Fibroblast of lung (primary cell): ENCODE data around the gene PRKCD.

Experiments
- EZH2 ChIP-seq: IDR thresholded peaks from 2 replicates; pipeline ENCODE4 v1.5.1; 2012; ENCODE audit warnings: low read length, control low read depth, mild to moderate bottlenecking; ENCODE audit errors: missing control alignments
- TF ChIP-seq, protein P1 (sequence below), 2 donors: IDR thresholded peaks in 1 of 2; conservative IDR thresholded peaks in 1 of 2; 1 replicate in 1 of 2; 2 replicates in 1 of 2; pipeline ENCODE4 v1.5.1; 2011 to 2012; ENCODE audit warnings: low read length in 2 of 2, control low read depth in 1 of 2, inconsistent platforms in 1 of 2, low read depth in 1 of 2, mild to moderate bottlenecking in 1 of 2

DNA sequence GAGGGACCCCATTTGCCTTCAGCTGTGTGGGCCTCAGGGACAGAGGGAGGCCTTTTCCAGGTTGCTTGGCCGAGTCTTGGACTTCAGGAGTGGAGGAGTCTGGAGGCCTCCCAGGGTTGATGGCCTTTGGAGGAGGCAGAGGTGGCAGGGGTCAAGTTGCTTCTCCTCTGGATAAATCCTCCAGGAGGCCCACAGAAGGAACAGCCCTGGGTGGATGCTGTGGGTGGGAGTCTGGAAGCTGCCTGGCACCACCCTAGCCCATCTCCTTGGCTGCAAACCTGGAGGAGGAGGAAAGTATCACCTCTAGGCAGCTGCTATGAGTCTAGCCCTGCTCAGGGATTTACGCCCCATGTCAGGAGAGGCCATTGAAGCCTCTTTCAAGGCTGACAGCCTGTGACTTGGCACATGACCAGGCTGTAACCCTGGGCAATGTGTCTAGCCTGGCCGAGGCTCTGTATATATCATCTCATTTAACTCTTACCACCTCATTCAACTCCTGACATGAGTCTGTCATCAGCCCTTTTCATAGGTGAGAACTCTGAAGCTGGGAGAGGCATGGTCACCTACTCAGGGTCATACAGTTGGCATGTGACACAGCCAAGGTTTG, 2.9 kb upstream of the PRKCD start:
- TF ChIP-seq, protein P1, sequence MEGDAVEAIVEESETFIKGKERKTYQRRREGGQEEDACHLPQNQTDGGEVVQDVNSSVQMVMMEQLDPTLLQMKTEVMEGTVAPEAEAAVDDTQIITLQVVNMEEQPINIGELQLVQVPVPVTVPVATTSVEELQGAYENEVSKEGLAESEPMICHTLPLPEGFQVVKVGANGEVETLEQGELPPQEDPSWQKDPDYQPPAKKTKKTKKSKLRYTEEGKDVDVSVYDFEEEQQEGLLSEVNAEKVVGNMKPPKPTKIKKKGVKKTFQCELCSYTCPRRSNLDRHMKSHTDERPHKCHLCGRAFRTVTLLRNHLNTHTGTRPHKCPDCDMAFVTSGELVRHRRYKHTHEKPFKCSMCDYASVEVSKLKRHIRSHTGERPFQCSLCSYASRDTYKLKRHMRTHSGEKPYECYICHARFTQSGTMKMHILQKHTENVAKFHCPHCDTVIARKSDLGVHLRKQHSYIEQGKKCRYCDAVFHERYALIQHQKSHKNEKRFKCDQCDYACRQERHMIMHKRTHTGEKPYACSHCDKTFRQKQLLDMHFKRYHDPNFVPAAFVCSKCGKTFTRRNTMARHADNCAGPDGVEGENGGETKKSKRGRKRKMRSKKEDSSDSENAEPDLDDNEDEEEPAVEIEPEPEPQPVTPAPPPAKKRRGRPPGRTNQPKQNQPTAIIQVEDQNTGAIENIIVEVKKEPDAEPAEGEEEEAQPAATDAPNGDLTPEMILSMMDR (conservative IDR thresholded peaks at IDR 0.05 in 1 of 2, IDR thresholded peaks at IDR 0.05 in 1 of 2; ENCODE audit: low read depth in 1 of 2, low read length in 2 of 2) = no peak
- TF ChIP-seq EZH2 = no peak
